K562 (cell line): ENCODE measurements around the gene TENT4A. TPM values are rescaled to one million over a fixed set of nuclear protein-coding genes. Genes with fewer than 3 reads are reported as not detected.

Source experiments
- CREB3L1 ChIP-seq: fragments of 450-650 bp; IDR thresholded peaks from 2 replicates; pipeline ENCODE4 v1.6.1; 2014; ENCODE audit warnings: low read depth, mild to moderate bottlenecking, moderate library complexity, borderline replicate concordance
- ETV5 ChIP-seq: sonication (generic); formaldehyde crosslinking; IDR thresholded peaks from 2 replicates; pipeline ENCODE4 v1.4.0; 2020; ENCODE audit warnings: low read depth, mild to moderate bottlenecking, missing genetic modification reagents
- HES1 ChIP-seq: fragments of 450-650 bp; IDR thresholded peaks from 2 replicates; pipeline ENCODE4 v1.6.1; 2016; ENCODE audit warnings: low read depth, mild to moderate bottlenecking, moderate library complexity
- KDM5B ChIP-seq: fragments of 200-600 bp; sonication (generic); IDR thresholded peaks from 2 replicates; pipeline ENCODE4 v1.6.1; 2012; ENCODE audit warnings: low read depth, mild to moderate bottlenecking, moderate library complexity, low read length, control low read depth, inconsistent platforms; ENCODE audit not compliant: insufficient replicate concordance
- NR2C2 ChIP-seq, 2 experiments: fragments of 200-800 bp in 1 of 2; sonication (Bioruptor generic) in 1 of 2; sonication (generic) in 1 of 2; formaldehyde crosslinking in 1 of 2; IDR thresholded peaks; 2 replicates each; pipeline versions ENCODE4 v1.6.1 to v1.8.0; 2016 to 2022; ENCODE audit warnings: mild to moderate bottlenecking in 1 of 2, missing compliant biosample characterization in 1 of 2, missing genetic modification characterization in 1 of 2, missing genetic modification reagents in 1 of 2
- U2AF2 ChIP-seq: fragments of 200-400 bp; formaldehyde crosslinking; optimal IDR thresholded peaks from 2 replicates; pipeline ENCODE3; 2017; ENCODE audit warnings: low read depth, mild to moderate bottlenecking, low read length
- ZNF212 ChIP-seq: fragments of 450-650 bp; formaldehyde crosslinking; IDR thresholded peaks from 2 replicates; pipeline ENCODE4 v1.4.0; 2020; ENCODE audit warnings: mild to moderate bottlenecking
- ZNF23 ChIP-seq: fragments of 250-450 bp; sonication (Bioruptor Pico); IDR thresholded peaks from 2 replicates; pipeline ENCODE4 v1.4.0; 2020; ENCODE audit warnings: mild to moderate bottlenecking
- ZNF512 ChIP-seq: IDR thresholded peaks from 2 replicates; pipeline ENCODE4 v1.6.1; 2016; ENCODE audit warnings: missing genetic modification characterization, missing compliant biosample characterization
- ZNF609 ChIP-seq: sonication (generic); formaldehyde crosslinking; IDR thresholded peaks from 2 replicates; pipeline ENCODE4 v1.8.1; 2023; ENCODE audit warnings: missing genetic modification reagents, mild to moderate bottlenecking, borderline replicate concordance
- ZNF668 ChIP-seq: fragments of 250-450 bp; sonication (Bioruptor Pico); IDR thresholded peaks from 2 replicates; pipeline ENCODE4 v1.8.0; 2022; ENCODE audit warnings: mild to moderate bottlenecking, inconsistent platforms
- ZNF79 ChIP-seq: fragments of 250-450 bp; sonication (Bioruptor Pico); IDR thresholded peaks from 2 replicates; pipeline ENCODE4 v1.4.0; 2020; ENCODE audit warnings: low read depth, mild to moderate bottlenecking, moderate library complexity
- polyA plus RNA-seq, 8 experiments: library from polyadenylated mRNA; depleted of rRNA in 4 of 8; stranded (reverse) in 5 of 8; unstranded in 3 of 8; fragments of >200 nt; fragmentation: Nextera tagmentation in 2 of 8; fragmentation: Illumina TruSeq in 1 of 8; extraction: Ambion mirVana in 2 of 8; extraction: Trizol in 1 of 8; gene quantifications; 2 replicates each; pipeline versions ENCODE4 v1.2.1 to v1.2.3, GENCODE V29; 2011 to 2014; ENCODE audit warnings: inconsistent platforms in 1 of 8, missing spikeins in 1 of 8
- total RNA-seq, 7 experiments: library from RNA; depleted of rRNA in 6 of 7; stranded (reverse); fragments of >200 nt in 6 of 7; fragmentation: Illumina TruSeq in 2 of 7; extraction: Trizol in 2 of 7; gene quantifications; 2 replicates each; pipeline versions ENCODE4 v1.2.1 to v1.2.3, GENCODE V29; 2011 to 2021; ENCODE audit warnings: low replicate concordance in 1 of 7
- TF ChIP-seq, protein P1 (sequence below): sonication (generic); formaldehyde crosslinking; IDR thresholded peaks from 2 replicates; pipeline ENCODE4 v1.4.0; 2020; ENCODE audit warnings: mild to moderate bottlenecking, missing genetic modification reagents

TENT4A gene
- total and polyA plus RNA-seq, 9 of the 15 experiments (the other 6 are each of a cell fraction or from before 2014, with no cell fraction given): 1.3 to 27.3 (median 13.0) TPM

DNA sequence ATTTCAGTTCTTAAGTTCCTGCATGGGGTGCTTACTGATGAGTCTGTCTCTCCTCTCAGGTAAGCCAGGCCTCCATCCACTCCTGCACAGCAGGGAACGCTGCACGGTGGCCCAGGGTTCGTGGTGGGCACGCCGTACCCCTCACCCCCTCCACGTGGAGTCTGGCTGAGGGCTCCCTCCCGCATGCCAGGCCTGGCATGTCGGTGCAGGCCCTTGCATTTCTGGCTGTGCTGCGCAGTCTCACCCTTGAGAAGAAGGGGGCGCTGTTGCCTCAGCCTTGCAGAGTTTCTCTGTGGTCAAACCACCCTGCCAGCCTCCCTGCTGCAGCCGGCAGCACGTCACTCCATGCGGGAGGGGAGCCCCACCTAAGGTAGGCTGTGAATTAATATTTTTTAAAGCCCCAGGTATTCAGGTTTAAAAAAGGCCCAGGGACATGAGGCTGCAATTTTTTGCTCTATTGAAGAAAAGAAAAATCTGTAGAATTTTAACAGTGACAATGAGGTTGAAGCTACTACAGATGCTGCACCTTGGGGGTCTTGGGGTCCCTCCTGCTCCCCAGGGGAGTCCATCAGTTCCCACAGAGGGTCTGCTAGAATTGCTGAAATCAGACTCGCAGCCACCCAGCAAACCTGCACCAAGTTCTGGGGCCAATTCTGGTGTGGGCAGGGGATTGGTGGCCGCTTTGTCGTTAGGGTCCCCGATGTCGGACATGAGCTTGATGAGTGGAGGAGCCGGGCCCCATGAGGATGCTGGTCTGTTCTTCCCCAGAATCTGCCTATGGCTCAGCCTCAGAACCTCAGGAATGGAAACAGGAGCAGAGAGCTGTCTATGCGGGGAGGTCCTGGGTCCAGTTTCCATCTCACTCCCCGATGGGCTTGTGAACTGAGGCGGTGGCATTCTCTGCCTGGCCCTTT, 52.6 kb downstream of the TENT4A start (continued):
- TF ChIP-seq ZNF609 (no peak), HES1 (no peak), CREB3L1 (no peak), ETV5 (CRISPR knock-in tag) (no peak), ZNF668 (CRISPR knock-in tag) (no peak), KDM5B (no peak), ZNF79 (CRISPR knock-in tag) (no peak), U2AF2 (no peak), ZNF512 (tag) (no peak), ZNF212 (CRISPR knock-in tag) (no peak), ZNF23 (no peak), NR2C2 (CRISPR knock-in tag; IDR thresholded peaks at IDR 0.05) (no peak), NR2C2 (tag; IDR thresholded peaks at IDR 0.05) (no peak)
- TF ChIP-seq, protein P1, sequence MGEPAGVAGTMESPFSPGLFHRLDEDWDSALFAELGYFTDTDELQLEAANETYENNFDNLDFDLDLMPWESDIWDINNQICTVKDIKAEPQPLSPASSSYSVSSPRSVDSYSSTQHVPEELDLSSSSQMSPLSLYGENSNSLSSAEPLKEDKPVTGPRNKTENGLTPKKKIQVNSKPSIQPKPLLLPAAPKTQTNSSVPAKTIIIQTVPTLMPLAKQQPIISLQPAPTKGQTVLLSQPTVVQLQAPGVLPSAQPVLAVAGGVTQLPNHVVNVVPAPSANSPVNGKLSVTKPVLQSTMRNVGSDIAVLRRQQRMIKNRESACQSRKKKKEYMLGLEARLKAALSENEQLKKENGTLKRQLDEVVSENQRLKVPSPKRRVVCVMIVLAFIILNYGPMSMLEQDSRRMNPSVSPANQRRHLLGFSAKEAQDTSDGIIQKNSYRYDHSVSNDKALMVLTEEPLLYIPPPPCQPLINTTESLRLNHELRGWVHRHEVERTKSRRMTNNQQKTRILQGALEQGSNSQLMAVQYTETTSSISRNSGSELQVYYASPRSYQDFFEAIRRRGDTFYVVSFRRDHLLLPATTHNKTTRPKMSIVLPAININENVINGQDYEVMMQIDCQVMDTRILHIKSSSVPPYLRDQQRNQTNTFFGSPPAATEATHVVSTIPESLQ (CRISPR knock-in tag): no peak
